Pancreas (tissue), 10 donors: ENCODE results near the gene ELOVL2. TPM values are rescaled to one million over a fixed set of nuclear protein-coding genes. Genes with fewer than 3 reads are reported as not detected.

Source experiments
- ATAC-seq, 4 donors: fragments of 200-7000 bp; cut with Tn5 transposase; one replicate each; pipeline versions ENCODE4 v1.8.0 to v1.9.1; 2020; ENCODE audit warnings: mild to moderate bottlenecking in 4 of 4, moderate library complexity in 4 of 4
- DNase-seq, 6 donors: peaks; one replicate each; pipeline ENCODE4 v3.0.0-alpha.2; 2020
- FAIRE-seq: peaks from 2 replicates; lab custom pipeline; 2012; peaks lifted over from hg19 to GRCh38; lab: Jason Lieb, UNC
- H3K27ac ChIP-seq, 4 donors: fragments of 200-600 bp; sonication (generic); 1 replicate in 3 of 4; 2 replicates in 1 of 4; pipeline versions ENCODE4 v1.5.0 to v1.8.0; 2020
- H3K27me3 ChIP-seq, 4 donors: fragments of 200-600 bp; one replicate each; pipeline ENCODE4 v1.8.0; 2021
- H3K36me3 ChIP-seq, 3 donors: fragments of 200-600 bp; sonication (generic) in 1 of 3; one replicate each; pipeline versions ENCODE4 v1.5.0 to v1.8.0; 2020 to 2021
- H3K4me1 ChIP-seq, 3 donors: fragments of 200-600 bp; one replicate each; pipeline ENCODE4 v1.8.0; 2021
- H3K4me3 ChIP-seq, 4 donors: fragments of 200-600 bp; sonication (generic) in 2 of 4; one replicate each; pipeline versions ENCODE4 v1.5.0 to v1.8.0; 2020 to 2021
- H3K9me3 ChIP-seq, 4 donors: fragments of 200-600 bp; one replicate each; pipeline ENCODE4 v1.8.0; 2021
- CTCF ChIP-seq, 4 donors: fragments of 200-600 bp; sonication (generic) in 3 of 4; IDR thresholded peaks; one replicate each; pipeline versions ENCODE4 v1.5.0 to v1.8.0; 2021; ENCODE audit warnings: antibody characterized with exemption in 4 of 4
- WGBS, 2 donors: extraction: QIAGEN DNeasy Blood & Tissue Kit; methylation state at CpG; one replicate each; pipeline ENCODE4 v1.1.7; 2013; 5-methylcytosine and 5-hydroxymethylcytosine counted together
- intact Hi-C, 3 donors: fragments of 100-400 bp; cut with DNase I; formaldehyde crosslinking; loops; one replicate each; pipeline versions ENCODE4 v1.11.1 to v1.14.2; 2022
- polyA plus RNA-seq, 2 donors: library from polyadenylated mRNA; stranded (reverse); fragments of 200-250 nt; gene quantifications; one replicate each; pipeline ENCODE4 v1.2.3, GENCODE V29; 2013
- total RNA-seq, 6 donors: library from RNA; stranded (reverse); fragmentation: NEBNext Ultra II Directional in 4 of 6; extraction: Animal tissue kit (Norgen Biotek cat#: 25700) in 4 of 6; gene quantifications; one replicate each; pipeline versions ENCODE4 v1.2.1 to v1.2.4, GENCODE V29; 2021 to 2023
- donor health status: healthy with polysubstance abuse.
- donor health status: DM: no; HTN: no; CAD: no; lungs with moderate emphysema.
- donor health status: DM: no; HTN: no; CAD: no.
- donor health status: control.
- donor health status: control.
- donor health status: Bipolar disorder and iron deficiency.
- donor health status: DM: yes; HTN: yes; CAD: no.
- donor health status: DM: no; HTN: no; CAD: no.
- donor health status: DM: no; HTN: no; CAD: no.
- donor health status: DM: yes; HTN: yes; CAD: no.

ELOVL2 gene
- total and polyA plus RNA-seq, 8 donors = 1.3 to 2.2 (median 1.6) TPM

DNA sequence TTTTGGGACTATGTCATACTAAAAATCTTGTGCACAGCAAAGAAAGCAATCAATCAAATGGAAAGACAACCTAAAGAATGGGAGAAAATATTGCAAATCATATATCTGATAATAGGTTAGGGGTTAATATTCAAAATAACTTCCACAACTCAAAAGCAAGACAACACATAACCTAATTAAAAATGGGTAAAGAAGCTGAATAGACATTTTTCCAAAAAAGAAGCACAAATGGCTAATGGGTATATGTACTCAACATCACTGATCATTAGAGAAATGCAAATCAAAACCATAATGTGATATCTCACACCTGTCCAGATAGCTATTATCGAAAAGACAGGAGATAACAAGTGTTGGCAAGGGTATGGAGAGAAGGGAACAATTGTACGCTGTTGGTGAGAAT, 104.3 kb downstream of the ELOVL2 start:
- Histone ChIP-seq H3K4me3 (no peak overlapping the region), H3K27ac (no peak overlapping the region), H3K9me3 (no peaks in the 10 kb centered on the region), H3K4me1 (no peaks in the 10 kb centered on the region), H3K36me3 (no peaks in the 10 kb centered on the region), H3K27me3 (no peaks in the 10 kb centered on the region)
- 84 to 92% methylated on average over 2 of the region's 2 CpGs for WGBS, 2 donors
- FAIRE-seq = no peak
- TF ChIP-seq CTCF (IDR thresholded peaks at IDR 0.05) = no peak
- no peak for DNase-seq
- intact Hi-C loops = no loop called here
- ATAC-seq = no peak

GRCh38 chr6:10933126-10933525, 111.0 kb downstream of the ELOVL2 start:
- Histone ChIP-seq H3K27me3 (no peaks in the 10 kb centered on the region), H3K36me3 (no peaks in the 10 kb centered on the region), H3K27ac (no peak overlapping the region), H3K9me3 (no peaks in the 10 kb centered on the region), H3K4me1 (no peaks in the 10 kb centered on the region), H3K4me3 (no peak overlapping the region)
- 44 to 69% methylated on average over 1 of the region's 1 CpG for WGBS, 2 donors
- intact Hi-C loops = no loop called here
- DNase-seq (no peak), FAIRE-seq (no peak), ATAC-seq (no peak)
- TF ChIP-seq CTCF (IDR thresholded peaks at IDR 0.05) = no peak

Other genes starting within 250 kb of the ELOVL2 start
- gene MAK, start 205.8 kb downstream of the ELOVL2 start, total RNA-seq = under 1 TPM; 0.05 to 0.25 (median 0.09) TPM
- under 1 TPM; 0.08 to 0.33 TPM for gene MAK, start 205.8 kb downstream of the ELOVL2 start, polyA plus RNA-seq
- gene GCM2, start 162.3 kb downstream of the ELOVL2 start, total RNA-seq = not detected
- gene GCM2, start 162.3 kb downstream of the ELOVL2 start, polyA plus RNA-seq = not detected
- gene SYCP2L, start 157.3 kb downstream of the ELOVL2 start, total RNA-seq = 1 to 10 TPM; 1.1 to 1.9 (median 1.4) TPM
- 1 to 10 TPM; 1.1 to 2.3 TPM for gene SYCP2L, start 157.3 kb downstream of the ELOVL2 start, polyA plus RNA-seq
- gene SMIM13, start 49.5 kb upstream of the ELOVL2 start, total RNA-seq = 1 to 10 TPM; 2.5 to 5.1 (median 3.1) TPM
- gene SMIM13, start 49.5 kb upstream of the ELOVL2 start, polyA plus RNA-seq = 1 to 10 TPM; 1.4 to 2.4 TPM
- under 1 TPM in 2 of 6 donors, not detected in 4; 0.06 to 0.09 TPM for gene ERVFRD-1, start 67.4 kb upstream of the ELOVL2 start, total RNA-seq
- gene ERVFRD-1, start 67.4 kb upstream of the ELOVL2 start, polyA plus RNA-seq = under 1 TPM in 1 of 2 donors, not detected in 1; 0.07 TPM
- gene NEDD9, start 188.4 kb upstream of the ELOVL2 start, total RNA-seq = 10 to 100 TPM in 1 of 6 donors, 1 to 10 TPM in 5; 4.9 to 13.2 (median 8.3) TPM
- 10 to 100 TPM in 1 of 2 donors, 1 to 10 TPM in 1; 4.8 to 11.7 TPM for gene NEDD9, start 188.4 kb upstream of the ELOVL2 start, polyA plus RNA-seq